Posterior vena cava (tissue), 2 donors: Measurements from ENCODE around the gene ANKS1A. TPM values are rescaled to one million over a fixed set of nuclear protein-coding genes. Genes with fewer than 3 reads are reported as not detected.
A peak's percentile ranks its signal among the peaks of the same experiment; 100 is the strongest.

Experiments
- DNase-seq: peaks from one replicate; pipeline ENCODE4 v3.0.0-alpha.2; 2020; ENCODE audit warnings: low spot score
- intact Hi-C, 2 donors: fragments of 100-400 bp; cut with DNase I; formaldehyde crosslinking; loops; one replicate each; pipeline versions ENCODE4 v1.14.1 to v1.14.2; 2022 to 2023
- total RNA-seq, 2 donors: library from RNA; stranded (reverse); fragmentation: NEBNext Ultra II Directional; extraction: Animal tissue kit (Norgen Biotek cat#: 25700); gene quantifications; one replicate each; pipeline ENCODE4 v1.2.1, GENCODE V29; 2021
- donor health status: DM: yes; HTN: yes; CAD: no.
- donor health status: DM: yes; HTN: yes; CAD: no.

The ANKS1A gene
- total RNA-seq, 2 donors from 2014 or later: 38.8 to 42.2 TPM

GRCh38 chr6:35064757-35065440, 175.8 kb downstream of the ANKS1A start:
- DNase-seq: no peak
- intact Hi-C loops: no loop called here

GRCh38 chr6:35065441-35065800, 176.4 kb downstream of the ANKS1A start:
- DNase-seq: no peak
- intact Hi-C loops: no loop called here

- no peak for DNase-seq
- intact Hi-C loops: no loop called here
These were observed 176.8 kb downstream of the ANKS1A start for GRCh38 chr6:35065870-35066269.

- intact Hi-C loops: no loop called here
- DNase-seq: no peak
These were observed 178.2 kb downstream of the ANKS1A start for GRCh38 chr6:35067234-35067633.

- intact Hi-C loops: no loop called here
- no peak for DNase-seq
These were observed 179.2 kb downstream of the ANKS1A start for GRCh38 chr6:35068206-35068605.

GRCh38 chr6:35068644-35069043, 179.6 kb downstream of the ANKS1A start:
- DNase-seq: no peak
- intact Hi-C loops: no loop called here

GRCh38 chr6:35069262-35069661, 180.2 kb downstream of the ANKS1A start:
- intact Hi-C loops: no loop called here
- no peak for DNase-seq

GRCh38 chr6:35070111-35070510, 181.1 kb downstream of the ANKS1A start:
- intact Hi-C loops: no loop called here
- DNase-seq: no peak

- DNase-seq: no peak
- intact Hi-C loops: no loop called here
These were observed 182.4 kb downstream of the ANKS1A start for GRCh38 chr6:35071347-35071994.

GRCh38 chr6:35072051-35072697, 183.1 kb downstream of the ANKS1A start:
- DNase-seq: no peak
- intact Hi-C loops: no loop called here

- intact Hi-C loops: loop anchor here in 1 of 2 donors (1.0 kb wide), 1 partner anchor 54 kb away; no protein-coding TSS in a partner anchor
- DNase-seq: no peak
These were observed 183.6 kb downstream of the ANKS1A start for GRCh38 chr6:35072698-35073055.

GRCh38 chr6:35073211-35073610, 184.2 kb downstream of the ANKS1A start:
- peak; percentile 73 for DNase-seq

GRCh38 chr6:35073766-35074471, 184.9 kb downstream of the ANKS1A start:
- DNase-seq: peak; percentile 41
- intact Hi-C loops: loop anchor here in 1 of 2 donors (1.0 kb wide), 1 partner anchor 56 kb away; no protein-coding TSS in a partner anchor

More at GRCh38 chr6:35073211-35073610, 184.2 kb downstream of the ANKS1A start:
- intact Hi-C loops: loop anchor here in 1 of 2 donors (1.0 kb wide), 1 partner anchor 55 kb away; no protein-coding TSS in a partner anchor

GRCh38 chr6:35076997-35077712, 188.1 kb downstream of the ANKS1A start:
- DNase-seq: peak; percentile 42
- intact Hi-C loops: no loop called here

- intact Hi-C loops: loop anchor here in 1 of 2 donors (1.0 kb wide), 1 partner anchor 41 kb away; no protein-coding TSS in a partner anchor
- DNase-seq: peak; percentile 61
These were observed 188.7 kb downstream of the ANKS1A start for GRCh38 chr6:35077713-35078105.

- intact Hi-C loops: loop anchor here in 1 of 2 donors (1.0 kb wide), 1 partner anchor 42 kb away; no protein-coding TSS in a partner anchor
- DNase-seq: peak; percentile 75
These were observed 189.3 kb downstream of the ANKS1A start for GRCh38 chr6:35078226-35078850.

- intact Hi-C loops: loop anchor here in 1 of 2 donors (1.0 kb wide), 1 partner anchor 43 kb away; no protein-coding TSS in a partner anchor
- DNase-seq: peak; percentile 57
These were observed 189.8 kb downstream of the ANKS1A start for GRCh38 chr6:35078896-35079295.

- DNase-seq: peak; percentile 74
- intact Hi-C loops: no loop called here
These were observed 190.4 kb downstream of the ANKS1A start for GRCh38 chr6:35079311-35080000.
